ENCODE results near the gene TGOLN2.
"Not testable (repeated sequence)": the region's sequence is repeated elsewhere in the genome, so short reads cannot be mapped to it uniquely, and the experiment has no call there.

The TGOLN2 gene

GRCh38 chr2:85327822-85328617 is at the start of gene TGOLN2:
Gene TGOLN2, minus strand, starts transcription at chr2:85327989. Its CDS starts 27 bp downstream, at chr2:85327962.
- FAIRE-seq = no peak
- peak; percentile 98 for DNase-seq (ENCODE audit: low spot score)

DNA sequence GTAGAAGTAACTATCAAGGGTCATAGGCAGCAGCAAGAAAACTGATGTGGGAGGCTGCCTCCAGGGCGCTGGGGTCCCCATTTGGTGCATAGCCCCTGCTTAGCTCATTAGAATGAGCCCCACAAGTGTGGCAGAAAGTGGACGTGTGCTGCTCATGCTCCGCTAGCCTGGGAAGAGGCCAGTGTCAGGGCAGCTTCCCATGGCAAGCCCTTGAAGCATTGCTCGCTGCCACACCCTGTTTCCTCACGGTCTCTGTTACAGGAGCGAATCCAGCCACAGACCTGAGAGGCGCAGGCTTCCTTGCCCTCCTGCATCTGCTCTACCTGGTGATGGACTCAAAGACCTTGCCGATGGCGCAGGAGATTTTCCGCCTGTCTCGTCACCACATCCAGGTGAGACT is 49.3 kb upstream of the TGOLN2 start:
- DNase-seq (ENCODE audit: low spot score) = no peak
- no peak for FAIRE-seq

DNA sequence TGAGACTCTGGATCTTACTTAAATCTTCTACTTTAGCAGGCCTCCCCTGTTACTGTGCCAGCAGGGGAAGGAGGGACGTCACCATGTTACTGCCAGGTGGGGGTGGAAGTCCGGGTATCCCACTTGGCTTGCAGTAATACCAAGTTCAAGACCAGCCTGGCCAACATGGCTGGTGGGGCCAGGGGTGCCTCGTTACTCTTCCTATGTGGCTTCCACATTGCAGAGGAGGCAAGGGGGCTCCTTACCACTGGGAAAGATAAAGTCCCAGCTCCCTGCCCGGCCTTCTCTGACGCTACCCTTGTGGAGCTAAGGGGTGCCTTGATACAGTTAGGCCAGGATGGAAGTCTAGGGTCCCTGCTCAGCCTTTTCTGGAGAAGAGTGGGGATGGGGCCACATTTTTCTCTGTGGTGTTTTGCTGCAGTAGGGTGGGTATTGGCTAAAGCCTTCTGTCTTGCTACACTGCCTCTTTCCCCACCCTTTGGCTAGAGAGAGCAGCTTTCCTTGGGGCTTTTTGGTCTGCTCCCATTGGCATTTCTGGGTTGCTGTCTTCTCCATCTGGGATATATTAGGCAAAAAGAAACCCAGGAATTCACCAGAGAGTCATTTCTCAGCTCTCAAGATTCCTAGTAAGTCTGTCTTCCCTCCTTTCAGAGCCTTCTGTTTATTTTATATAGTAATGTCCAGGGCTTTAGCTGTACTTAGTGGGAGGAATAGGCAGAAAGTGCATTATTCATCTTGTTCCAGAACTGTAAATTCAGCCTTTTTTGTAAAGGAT is 48.7 kb upstream of the TGOLN2 start:
- no peak for FAIRE-seq
- no peak for DNase-seq (ENCODE audit: low spot score)

DNA sequence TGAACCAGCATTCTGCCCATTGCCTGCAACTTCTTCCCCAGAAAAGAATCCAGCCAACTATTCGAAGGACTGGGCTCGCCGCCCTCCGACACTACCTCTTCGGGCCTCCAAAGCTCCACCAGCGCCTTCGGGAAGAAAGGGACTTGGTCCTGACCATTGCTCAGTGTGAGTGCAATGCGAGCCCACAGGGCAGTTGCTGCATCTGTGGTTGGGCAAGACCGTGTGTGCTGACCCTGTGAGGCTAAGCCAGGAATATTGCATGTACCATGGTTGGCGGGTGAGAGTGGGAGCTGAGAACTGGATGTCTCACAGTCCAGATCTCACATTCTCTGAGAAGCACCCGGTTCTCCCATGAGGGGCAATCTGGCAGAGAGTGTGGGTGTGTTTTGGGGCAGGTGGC is 43.3 kb upstream of the TGOLN2 start:
- DNase-seq (ENCODE audit: low spot score) (no peak), FAIRE-seq (no peak)

DNA sequence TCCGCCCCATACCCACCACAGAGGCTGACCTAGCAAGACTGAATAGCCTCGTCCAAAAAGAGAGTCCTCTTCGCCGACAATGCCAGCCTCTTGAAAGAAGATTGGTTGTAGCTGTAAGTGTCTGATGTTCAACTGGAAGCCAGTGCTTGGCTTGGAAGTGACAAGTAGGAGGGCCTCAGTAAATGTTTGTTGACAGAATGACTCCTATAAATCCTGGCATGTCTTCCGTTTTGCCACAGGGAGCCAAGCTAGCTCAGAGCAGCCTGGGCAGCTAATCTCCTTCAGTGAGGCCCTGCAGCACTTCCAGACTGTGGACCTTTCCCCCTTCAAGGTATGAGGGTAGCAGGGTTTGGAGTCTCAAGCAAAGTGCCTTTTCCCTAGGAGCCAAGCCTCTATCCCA is 41.7 kb upstream of the TGOLN2 start:
- no peak for FAIRE-seq

DNA sequence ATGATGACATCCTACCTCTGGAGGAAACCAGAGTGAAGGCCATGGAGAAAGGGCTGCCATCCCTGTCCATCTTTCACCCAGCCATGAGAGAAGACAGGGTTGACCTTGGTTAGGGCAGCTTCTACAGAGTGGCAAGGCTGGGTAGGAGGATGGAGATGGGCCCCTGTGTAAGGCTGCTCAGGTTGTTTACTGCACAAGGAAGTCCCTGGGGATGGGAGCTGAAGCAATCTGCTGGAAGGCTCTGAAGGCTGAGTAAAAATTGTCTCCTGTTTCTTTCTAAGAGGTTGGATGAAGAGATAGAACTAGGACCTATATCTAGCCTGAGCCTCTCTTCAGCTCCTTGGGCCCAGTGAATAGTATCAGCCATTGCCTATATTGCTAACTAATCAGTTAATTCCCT is 41.1 kb upstream of the TGOLN2 start:
- FAIRE-seq (no peak), DNase-seq (ENCODE audit: low spot score) (no peak)

More for the DNA sequence above, 41.7 kb upstream of the TGOLN2 start:
- no peak for DNase-seq (ENCODE audit: low spot score)

GRCh38 chr2:85367180-85367579 is 39.4 kb upstream of the TGOLN2 start:
- DNase-seq (ENCODE audit: low spot score) = no peak
- FAIRE-seq = no peak

GRCh38 chr2:85362653-85363387 is 35.0 kb upstream of the TGOLN2 start:
- DNase-seq (ENCODE audit: low spot score); FAIRE-seq: not testable (repeated sequence)

- DNase-seq (ENCODE audit: low spot score) = no peak
- no peak for FAIRE-seq
These were observed 29.9 kb upstream of the TGOLN2 start for GRCh38 chr2:85357736-85358135.

DNA sequence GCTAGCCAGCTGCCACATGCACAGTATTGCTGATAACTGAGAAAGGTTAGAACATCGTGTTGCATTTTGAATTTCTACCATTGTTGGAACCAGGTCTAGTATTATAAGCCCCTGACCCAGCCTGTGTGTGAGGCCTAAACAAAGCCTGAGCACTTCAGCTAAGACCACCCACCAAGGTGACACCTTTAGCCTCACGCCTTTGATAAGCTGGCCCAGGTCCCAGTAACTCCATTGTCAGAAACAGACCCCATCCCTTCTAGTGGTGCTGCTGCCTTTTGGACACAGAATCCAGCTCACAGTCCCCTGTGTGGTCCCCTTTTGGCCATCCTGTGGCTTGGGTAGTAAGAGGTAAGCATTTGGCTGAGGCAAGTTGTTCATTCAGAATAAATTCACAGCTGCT is 28.4 kb upstream of the TGOLN2 start:
- FAIRE-seq (no peak), DNase-seq (ENCODE audit: low spot score) (no peak)

DNA sequence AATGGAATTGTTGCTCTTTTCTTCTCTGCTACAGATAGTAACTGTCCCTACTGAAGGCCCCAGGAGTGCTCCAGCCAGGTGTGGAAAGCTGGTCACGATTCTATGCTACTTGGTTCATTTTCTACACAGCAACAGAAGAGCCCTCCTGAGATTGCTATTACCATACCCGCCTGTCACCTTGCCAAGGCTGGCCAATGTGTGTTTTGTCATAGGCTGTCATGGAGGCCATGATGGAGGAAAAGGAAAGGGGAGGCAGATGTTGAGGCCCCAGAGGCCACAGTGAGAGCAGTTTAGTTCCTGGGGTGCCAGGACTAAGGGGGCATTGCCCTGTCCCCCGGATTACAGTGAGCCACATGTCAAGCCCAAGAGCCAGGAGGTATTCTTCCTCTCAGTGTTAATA is 27.7 kb upstream of the TGOLN2 start:
- DNase-seq (ENCODE audit: low spot score) (no peak), FAIRE-seq (no peak)

DNA sequence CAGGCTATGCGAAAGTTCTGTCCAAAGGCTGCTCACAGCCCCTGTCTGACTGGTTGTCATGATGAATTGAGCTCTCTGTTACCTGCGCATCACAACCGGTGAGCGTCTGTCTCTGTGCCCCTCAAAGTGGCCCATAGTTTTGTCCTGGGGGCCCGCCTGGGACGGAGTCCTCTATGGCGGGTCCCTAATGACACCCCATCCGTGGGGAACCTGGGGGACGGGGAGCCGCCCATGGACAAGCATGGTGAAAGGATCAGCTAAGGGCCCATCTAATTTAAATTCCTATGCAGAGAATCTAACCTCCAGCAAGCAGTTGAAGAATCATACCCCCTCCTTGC is 27.3 kb upstream of the TGOLN2 start:
- DNase-seq (ENCODE audit: low spot score) (no peak), FAIRE-seq (no peak)

DNA sequence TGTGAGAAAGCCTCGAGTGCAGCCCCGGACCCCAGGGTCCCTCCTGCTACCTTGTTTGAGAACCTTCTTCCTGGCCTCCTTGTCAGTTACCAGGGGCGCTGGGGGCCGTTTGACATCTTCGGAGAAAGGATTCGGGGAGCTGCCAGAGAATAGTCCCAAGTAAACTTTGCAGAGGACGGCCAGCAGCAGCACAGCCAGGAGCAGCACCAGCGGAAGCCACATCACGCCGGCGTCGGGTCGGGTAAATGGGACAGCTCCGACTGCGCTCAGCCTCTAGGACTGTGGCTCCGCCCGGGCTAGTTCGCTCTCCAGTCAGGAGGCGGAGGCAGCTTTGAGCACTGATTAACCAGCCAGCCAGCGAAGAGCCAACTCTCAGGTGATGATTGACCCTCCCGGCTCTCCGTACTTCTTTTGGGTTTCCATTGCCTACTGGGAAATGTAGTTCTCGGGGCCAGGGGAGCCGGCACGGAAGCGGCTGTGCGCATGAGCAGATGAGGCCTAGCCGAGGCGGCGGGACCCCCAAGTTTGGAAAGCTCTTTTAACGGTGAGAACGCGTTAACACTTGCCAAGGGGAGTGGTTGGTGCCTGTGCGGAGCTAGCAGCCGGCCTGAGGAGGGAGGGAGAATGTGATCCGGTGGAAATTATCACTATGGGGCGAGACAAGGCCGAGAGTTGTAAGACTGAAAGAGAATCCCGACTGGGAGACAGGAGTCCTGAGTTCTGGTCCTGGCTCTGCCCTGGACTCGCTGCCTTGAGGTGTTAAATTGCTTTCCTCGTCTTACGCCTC is 26.7 kb upstream of the TGOLN2 start, which contains the start of the genes ELMOD3 and RETSAT:
Gene ELMOD3, plus strand, starts transcription at position 484 of the 787 bp plus-strand sequence. CDS start 2,430 bp downstream, outside the sequence.
Gene RETSAT, minus strand, starts transcription at position 243 of the 787 bp plus-strand sequence. Its CDS starts 21 bp downstream, at position 222.
- DNase-seq (ENCODE audit: low spot score) = peak; percentile 99
- no peak for FAIRE-seq

DNA sequence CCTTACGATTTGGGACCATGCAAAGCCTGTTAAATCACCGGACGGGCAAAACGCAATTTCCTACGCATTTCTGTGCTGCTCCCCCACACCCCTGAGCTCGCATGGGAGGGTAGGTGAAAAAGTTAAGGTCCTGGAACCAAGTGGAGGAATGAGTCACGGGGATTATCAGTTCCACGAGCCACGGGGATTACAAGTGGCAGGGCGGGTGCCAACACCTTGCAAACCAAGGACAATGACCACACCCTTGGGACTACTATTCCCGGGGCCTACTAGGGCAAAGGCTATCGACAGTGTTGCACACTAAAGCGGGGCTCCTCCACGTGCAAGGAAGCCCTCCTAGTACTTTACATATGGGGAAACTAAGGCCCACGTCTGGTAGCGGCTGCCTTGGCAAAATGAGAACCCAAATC is 26.1 kb upstream of the TGOLN2 start:
- DNase-seq (ENCODE audit: low spot score) (peak; percentile 39), FAIRE-seq (no peak)

- DNase-seq (ENCODE audit: low spot score) = no peak
- no peak for FAIRE-seq
These were observed 19.8 kb upstream of the TGOLN2 start for GRCh38 chr2:85347599-85347998.

- FAIRE-seq = no peak
These were observed 16.7 kb upstream of the TGOLN2 start for GRCh38 chr2:85344356-85344954.

GRCh38 chr2:85343207-85343895 is 15.6 kb upstream of the TGOLN2 start:
- not testable (repeated sequence) for FAIRE-seq; DNase-seq (ENCODE audit: low spot score)

More at GRCh38 chr2:85344356-85344954, 16.7 kb upstream of the TGOLN2 start:
- DNase-seq (ENCODE audit: low spot score) = no peak

DNA sequence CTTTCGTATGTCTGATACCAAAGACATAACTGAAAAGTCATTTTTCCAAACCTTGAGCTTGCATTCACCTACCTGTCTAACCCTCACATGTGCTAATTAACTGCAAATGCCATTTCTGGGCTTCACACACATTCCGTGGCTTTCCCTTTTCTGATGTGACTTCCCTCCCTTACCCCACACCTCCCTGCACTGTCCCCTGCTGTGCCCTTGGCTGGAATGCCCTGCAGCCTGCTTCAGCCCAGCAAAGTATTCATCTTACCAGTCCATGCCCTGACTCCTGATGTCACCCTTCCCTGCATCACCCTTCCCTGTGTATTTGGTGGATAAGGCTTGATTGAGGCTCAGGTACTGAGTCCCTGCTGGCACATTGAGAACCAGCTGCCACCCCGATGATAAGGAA is 14.4 kb upstream of the TGOLN2 start:
- DNase-seq (ENCODE audit: low spot score) (no peak), FAIRE-seq (no peak)

GRCh38 chr2:85341269-85342029 is 13.7 kb upstream of the TGOLN2 start:
- FAIRE-seq (no peak), DNase-seq (ENCODE audit: low spot score) (no peak)

Data from urothelium cell line (cell line).